Endometrium (tissue), 2 donors: ENCODE results near the gene CHAT.
"Not testable (repeated sequence)": the region's sequence is repeated elsewhere in the genome, so short reads cannot be mapped to it uniquely, and the experiment has no call there.

Experiments used
- FAIRE-seq: peaks from 2 replicates; lab custom pipeline; 2012; peaks lifted over from hg19 to GRCh38; lab: Jason Lieb, UNC
- donor health status: control.
- donor health status: control.

The CHAT gene

DNA sequence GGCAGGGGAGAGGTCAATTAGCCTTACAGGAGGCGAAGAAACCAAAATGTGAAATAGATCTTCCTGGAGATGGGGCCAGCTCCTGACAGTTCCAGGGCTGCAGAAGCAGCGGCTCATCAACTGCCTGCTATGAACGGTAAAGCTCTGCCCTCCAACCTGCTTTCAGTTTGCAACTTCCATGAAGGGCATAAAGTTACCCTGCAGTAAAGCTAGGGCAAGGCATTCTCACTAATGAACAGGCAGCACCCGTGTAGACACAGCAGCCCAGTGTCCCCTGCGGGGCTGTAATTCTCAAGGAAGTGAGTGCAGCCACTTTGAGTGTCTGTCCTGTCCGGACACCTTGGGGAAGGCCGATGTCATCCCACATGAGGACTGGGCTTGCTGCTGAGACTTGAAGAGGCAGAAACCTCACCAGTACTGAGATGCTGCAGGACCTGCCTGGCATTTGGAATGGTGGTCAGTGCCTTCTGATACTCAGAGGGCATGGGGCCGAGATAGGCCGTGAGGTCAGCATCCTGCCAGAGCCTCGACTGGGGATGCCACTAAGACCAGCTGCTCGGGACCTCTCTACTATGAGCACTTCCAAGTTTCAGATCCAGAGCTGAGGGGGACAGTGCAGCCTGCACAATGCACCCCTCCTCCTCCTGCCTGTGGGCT lies 39.6 kb downstream of the CHAT start:
- FAIRE-seq, result no peak

GRCh38 chr10:49654036-49654693 lies 40.3 kb downstream of the CHAT start:
- no peak for FAIRE-seq

- FAIRE-seq, result no peak
Observed at GRCh38 chr10:49655099-49655498, 41.3 kb downstream of the CHAT start.

DNA sequence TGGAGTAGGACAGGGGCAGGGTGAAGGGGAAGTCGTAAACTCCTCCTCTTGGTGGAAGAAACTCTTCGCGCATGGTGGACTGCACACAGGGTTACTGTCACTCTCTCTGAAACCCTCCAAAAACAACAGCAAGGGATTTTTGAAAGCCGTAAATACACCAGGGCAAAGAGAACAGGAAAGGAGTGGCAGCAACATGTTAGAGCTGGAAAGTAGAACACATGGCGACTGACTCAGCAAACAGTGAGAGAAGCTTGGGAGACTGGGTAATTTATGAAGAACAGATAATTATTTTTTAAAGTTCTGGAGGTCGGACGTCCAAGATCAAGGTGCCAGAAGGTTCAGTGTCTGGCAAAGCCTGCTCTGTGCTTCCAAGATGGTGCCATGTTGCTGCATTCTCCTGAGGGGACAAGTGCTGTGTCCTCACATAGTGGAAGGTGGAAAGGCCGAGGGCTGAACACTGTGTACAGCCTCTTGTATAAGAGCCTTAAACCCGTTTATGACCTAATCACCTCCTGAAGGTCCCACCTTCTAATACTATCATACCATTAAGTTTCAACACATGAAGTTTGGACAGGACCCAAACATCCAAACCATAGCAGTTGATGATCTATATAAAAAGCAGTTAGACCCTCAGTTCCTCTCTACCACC lies 43.1 kb downstream of the CHAT start:
- no peak for FAIRE-seq

GRCh38 chr10:49657606-49658005 lies 43.8 kb downstream of the CHAT start:
- no peak for FAIRE-seq

DNA sequence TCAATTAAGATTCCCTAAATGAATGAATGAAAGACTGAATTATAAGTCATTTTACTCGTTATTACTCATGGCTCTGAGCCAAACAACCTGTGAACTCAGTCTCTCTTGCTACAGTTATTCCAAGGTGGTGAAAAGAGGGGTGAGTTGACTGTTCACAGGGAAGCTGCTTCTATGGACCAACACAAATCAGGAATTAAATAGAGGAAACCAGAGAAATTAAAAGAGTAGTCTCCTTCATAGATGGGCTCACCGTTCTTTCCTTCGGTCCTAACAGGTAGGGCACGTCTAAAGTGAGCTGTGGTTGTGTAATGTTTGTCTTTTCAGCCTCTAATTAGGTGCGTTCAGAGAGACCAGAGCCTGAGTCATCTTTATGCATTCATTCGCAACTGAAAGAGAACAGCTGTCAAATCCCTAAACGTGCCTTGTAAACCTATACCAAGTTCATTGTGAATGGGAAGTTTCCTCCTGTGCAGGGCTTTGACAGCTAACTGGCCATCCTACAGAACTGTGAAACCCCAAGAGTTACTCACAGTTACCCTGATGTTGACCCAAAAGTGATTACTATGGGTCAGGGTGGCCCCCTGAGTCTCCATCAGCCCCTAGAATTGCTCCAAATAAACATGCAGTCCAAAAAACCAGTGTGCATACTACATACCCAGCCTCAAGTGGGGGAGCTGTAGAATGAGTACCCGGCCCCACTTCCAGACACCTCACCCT lies 47.5 kb downstream of the CHAT start:
- FAIRE-seq, result no peak

DNA sequence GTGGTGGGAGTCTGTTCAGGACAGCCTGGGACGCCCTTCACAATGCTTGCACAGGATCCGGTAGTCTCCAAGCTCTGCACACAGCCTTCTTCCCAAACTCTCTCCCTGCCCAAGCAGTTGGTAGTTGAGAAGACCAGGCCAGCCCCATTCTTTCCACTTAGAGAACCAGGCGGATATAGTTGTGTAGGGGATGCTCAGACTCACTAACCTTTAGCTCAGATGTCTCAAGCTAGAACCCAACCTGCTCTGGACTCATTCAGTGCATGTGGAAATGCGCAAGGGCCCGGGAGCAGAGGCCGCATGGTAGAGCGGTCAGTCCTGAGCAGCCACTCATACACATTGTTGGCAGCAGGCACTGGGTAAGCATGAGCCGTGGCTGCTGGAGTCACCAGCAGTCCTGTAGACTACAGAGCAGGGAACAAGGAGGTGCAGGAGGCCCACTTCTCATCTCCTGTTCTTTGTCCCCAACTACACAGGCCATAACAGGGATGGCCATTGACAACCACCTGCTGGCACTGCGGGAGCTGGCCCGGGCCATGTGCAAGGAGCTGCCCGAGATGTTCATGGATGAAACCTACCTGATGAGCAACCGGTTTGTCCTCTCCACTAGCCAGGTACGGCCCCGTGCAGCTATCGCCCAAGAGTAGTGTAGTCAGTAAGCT lies 48.5 kb downstream of the CHAT start:
- no peak for FAIRE-seq

DNA sequence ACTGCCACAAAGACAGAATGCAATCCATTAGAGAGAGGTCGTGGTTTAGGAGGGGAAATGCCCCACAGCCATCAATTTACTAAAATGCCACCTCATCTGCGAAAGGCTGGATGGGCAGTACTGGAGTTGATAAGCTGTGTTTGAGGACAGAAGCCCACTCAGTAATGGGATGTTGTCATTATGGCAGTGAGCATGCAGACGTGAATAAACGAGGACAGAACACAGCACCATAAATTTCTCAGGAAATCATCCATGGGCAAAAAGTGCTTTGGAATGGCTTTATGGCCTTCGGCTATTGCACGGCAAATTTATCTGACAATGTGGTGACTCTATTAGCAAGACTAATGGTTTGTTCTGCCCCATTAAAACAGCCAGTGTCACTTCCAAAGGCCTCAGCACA lies 49.8 kb downstream of the CHAT start:
- no peak for FAIRE-seq

DNA sequence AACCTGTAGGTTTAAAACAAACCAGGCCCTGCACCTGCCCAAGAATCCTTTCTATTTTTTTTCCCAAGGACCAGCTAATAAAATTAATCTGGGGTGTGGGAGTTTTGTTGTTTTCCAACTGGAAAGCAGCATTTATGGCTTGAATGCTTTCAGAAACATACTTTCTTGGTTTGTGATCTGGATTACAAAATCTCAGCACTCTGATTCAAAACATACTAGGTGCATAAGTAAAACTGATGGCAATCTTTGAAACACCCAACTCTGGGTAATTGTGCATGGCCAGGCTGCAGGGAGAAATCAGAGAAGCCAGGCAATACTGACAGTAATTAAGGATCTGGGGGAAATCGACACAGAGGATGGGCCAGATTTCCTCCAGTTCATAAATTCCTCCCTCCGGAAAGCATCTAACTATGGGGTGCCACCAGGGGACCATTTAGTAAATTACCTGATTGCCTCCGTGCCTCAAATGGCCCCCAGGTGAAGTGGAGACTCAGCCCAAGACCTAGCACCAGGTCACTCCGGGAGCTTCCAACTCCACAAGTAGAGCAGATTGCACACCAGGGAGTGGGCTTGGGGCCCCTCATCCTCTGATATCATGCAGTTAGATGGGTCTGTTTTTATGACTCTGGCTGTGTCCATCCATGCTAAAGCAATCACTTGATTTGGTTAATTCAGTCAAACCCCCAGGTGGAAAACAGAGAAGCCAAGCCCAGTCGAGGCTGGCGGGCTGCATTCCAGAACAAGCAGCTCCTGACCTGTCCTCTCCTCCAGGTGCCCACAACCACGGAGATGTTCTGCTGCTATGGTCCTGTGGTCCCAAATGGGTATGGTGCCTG lies 50.4 kb downstream of the CHAT start:
- no peak for FAIRE-seq

DNA sequence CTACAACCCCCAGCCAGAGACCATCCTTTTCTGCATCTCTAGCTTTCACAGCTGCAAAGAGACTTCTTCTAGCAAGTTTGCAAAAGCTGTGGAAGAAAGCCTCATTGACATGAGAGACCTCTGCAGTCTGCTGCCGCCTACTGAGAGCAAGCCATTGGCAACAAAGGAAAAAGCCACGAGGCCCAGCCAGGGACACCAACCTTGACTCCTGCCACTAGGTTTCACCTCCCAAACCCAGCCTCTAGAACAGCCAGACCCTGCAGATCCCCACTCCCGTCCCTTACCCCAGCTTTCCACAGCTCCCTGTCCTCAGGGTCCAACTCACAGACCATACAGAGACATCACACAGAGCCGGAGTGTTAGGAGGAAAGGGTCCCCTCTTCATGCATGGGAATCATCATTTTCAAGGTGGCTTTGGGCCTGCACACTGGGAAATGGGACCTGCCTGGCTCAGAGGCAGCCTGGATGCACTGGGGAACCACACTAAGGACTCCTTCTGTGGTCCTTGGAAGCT lies 51.1 kb downstream of the CHAT start:
- FAIRE-seq, result no peak

DNA sequence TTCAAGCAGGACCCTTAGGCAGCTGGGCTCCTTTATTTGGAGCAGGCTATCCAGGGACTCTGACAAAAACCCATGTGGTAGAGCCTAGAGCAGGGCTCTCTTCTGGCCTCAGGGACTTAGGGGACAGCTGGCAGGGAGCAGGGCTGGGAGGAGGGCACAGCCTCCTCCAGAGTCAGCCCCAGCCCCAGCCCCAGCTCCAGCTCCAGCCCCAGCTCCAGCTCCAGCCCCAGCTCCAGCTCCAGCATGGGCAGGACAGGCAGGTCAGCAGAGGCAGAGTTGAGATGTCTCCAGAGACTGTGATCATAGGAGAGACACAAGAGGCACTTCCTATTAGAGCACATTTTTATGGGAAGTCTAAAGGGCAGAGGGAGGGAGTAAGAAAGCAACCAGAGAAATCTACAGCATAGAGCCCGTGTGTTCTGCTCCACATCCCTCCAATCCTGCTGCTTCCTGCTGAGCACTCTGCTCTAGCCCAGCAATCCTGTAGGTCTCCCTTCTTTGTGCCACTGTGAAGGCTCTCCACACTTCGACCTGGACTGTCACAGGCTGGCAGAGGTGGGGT lies 52.3 kb downstream of the CHAT start:
- no peak for FAIRE-seq

DNA sequence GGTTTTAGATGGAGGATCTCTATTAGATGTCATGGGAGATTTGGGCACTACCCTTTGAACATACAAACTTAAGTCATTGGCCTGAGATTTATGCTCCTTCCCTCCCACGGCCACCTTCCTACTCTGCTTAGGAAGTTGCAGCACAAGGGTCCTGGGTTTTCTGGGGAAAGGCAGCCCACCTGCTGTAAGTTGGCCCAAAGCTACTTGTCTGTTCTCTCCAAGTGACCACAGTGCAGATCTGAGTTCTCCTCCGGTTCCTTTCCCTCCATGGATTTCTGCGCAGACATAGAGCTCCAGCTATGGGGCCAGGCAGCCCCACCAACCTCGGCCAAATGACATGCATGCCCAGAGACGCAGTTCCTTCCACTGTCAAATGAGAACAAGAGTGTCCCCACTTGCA lies 52.8 kb downstream of the CHAT start:
- no peak for FAIRE-seq

DNA sequence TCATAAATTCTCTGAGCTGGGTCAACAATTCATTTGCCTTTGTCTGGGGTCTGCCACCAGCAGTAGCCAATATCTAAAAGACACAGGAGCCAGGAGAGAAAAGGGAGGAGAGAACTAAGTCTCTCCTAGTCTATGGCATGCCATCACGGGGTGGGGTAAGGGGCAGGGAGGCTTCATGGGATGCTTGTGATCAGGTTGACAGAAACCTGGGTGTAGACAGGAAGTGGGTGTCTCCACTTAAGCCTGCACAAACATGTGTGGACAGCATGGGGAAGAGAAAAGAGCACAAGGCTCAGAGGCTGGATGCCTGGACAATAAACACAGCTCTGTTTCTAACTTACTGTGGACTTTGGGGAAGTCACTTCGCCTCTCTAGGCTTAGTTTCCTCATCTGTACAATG lies 54.2 kb downstream of the CHAT start:
- no peak for FAIRE-seq

- FAIRE-seq, result no peak
Observed at GRCh38 chr10:49668684-49669083, 54.8 kb downstream of the CHAT start.

DNA sequence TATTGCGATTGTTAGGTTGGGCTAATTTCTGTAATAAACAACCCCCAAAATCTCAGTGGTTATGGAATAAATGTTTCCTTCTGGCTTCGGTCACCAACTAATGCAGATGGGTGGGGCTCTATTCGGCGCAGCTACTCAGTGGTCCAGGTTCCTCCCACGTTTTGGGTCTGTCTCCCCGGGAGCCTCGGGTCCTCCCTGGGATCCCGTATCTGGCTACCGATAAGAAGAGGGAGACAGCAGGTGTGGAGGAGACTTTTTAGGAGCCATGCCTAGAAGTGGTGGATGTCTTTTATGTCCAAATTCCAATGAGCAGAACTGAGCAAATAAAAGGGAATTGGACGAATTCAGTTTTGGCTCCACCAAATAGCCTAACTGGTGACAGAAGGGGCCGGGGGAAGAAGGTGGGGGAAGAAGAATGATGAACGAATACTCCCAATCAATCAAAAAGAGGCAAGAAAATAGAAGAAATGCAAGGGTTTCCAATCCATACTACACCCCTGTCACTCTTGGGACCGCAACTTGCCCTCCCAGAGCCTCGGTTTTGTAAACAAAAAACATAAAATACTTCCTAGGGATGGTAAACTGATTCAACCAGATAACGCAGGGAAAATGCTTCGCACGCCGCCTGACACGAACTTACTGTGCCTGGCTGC lies 65.1 kb downstream of the CHAT start:
- FAIRE-seq, result no peak

- no peak for FAIRE-seq
Observed at GRCh38 chr10:49679480-49679893, 65.7 kb downstream of the CHAT start, which contains the start of gene C10orf53. TSS of gene C10orf53 (plus strand) at chr10:49679651. CDS start at chr10:49679698, 47 bp downstream.

DNA sequence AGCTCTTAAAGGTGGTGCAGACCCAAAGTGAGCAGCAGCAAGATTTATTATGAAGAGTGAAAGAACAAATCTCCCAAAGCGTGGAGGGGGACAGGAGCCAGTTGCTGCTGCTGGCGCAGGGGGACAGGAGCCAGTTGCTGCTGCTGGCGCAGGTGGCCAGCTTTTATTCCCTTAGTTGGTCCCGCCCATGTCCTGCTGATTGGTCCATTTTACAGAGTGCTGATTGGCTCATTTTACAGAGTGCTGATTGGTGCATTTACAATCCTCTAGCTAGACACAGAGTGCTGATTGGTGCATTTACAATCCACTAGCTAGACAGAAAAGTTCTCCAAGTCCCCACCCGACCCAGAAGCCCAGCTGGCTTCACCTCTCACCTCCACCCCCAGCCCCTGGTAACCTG lies 68.6 kb downstream of the CHAT start:
- not testable (repeated sequence) for FAIRE-seq

DNA sequence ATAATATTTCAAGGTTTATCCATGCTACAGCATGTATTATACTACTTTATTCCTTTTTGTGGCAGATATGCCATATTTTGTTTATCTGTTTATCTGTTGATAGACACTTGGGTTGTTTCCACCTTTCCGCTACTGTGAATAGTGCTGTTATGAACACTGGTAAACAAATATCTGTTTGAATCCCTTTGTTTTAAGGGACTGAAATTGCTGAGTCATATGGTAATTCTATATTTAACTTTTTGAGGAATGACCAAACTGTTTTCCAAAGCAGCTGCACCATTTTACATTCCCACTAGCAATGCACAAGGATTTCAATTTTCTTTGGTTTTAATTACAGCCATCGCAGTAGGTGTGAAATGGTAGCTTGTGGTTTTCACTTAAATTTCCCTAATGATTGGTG lies 69.0 kb downstream of the CHAT start:
- no peak for FAIRE-seq

DNA sequence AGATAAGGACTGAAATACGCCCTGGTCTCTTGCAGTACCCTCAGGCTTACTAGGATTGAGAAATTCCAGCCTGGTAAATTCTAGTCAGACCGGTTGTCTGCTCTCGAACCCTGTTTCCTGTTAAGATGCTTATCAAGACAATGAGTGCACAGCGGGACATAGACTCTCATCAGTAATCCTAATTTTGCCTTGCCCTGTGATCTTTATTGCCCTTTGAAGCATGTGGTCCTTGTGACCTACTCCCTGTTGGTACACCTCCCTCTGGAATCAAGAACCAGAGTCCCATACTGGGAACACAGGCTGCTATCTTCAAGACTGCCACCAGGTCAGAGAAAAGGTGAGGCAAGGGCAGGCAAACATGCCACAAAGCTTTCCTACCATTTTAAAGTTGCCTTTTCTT lies 72.8 kb downstream of the CHAT start:
- FAIRE-seq, result no peak

DNA sequence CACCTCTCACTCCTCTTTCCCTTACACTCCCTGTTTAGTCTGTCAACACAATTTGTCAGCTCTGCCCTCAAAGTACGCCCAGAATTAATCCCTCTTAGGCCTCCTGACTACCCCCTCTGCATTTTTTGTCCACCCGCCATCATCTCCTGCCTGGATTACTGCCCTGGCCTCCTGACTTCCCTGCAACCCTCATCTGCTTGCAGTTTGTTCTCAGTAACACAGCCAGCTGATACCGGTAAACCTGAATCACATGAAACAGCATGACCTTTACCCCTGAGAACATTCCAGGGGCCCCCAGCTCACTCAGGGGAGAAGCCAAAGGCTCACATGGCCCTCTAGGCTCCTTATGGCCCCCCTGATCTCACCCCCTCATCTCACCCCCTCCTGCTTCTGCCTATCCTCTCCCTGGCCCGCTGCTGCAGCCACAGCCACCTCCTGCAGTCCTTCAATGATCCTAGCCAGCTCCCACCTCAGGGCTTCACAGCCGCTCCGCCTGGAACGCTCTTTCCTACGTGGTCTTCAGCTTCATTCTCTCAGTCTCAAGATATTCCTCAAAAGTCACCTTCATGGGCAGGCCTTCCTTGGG lies 74.5 kb downstream of the CHAT start:
- no peak for FAIRE-seq
